DMS114 treated with DMSO at 0.1 percent for 48 hours (cell line): ENCODE results near the gene DNA2.

Experiments
- DNase-seq: peaks from one replicate; lab custom pipeline; 2025; ENCODE audit not compliant: unreplicated experiment; lab: John Stamatoyannopoulos, UW

The DNA2 gene

GRCh38 chr10:68364101-68364886, 107.5 kb downstream of the DNA2 start:
- DNase-seq: no peak
